Measurements from ENCODE around the gene COX7B.
"Not testable (repeated sequence)": the region's sequence is repeated elsewhere in the genome, so short reads cannot be mapped to it uniquely, and the experiment has no call there.

Gene COX7B

DNA sequence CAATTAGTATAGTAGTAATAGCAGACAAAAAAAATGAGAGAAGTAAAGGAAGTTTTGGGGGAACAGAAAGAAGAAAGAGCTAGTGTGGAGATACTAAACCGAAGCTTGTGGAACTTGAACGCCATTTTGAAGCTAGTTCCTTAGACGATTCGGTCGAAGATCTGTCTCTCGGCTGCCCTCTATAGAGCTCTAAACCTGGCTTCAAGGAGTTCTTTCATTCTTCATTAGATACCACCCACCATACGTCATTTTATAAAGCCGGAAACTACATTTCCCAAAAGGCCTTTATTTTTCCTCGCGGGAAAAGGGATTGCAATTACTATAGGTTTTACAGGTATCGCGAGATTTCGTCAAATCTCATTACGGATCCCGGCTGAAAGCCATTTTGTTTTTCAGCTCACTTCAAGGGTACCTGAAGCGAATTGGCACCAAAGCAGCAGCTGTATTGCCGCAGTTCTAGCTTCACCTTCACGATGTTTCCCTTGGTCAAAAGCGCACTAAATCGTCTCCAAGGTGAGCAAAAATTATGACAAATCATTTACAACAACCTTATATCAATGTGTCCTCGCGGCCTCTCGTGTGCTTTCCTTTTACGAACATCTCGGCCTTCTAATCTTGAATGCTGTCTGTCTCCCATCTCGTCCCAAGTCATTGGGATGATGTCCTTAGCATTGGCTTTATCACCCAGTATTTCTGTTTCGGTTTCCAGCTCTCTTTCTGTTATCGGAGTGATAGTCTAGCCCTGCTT lies at the start of gene COX7B:
Gene COX7B, plus strand, starts transcription at position 388 of the 748 bp plus-strand sequence. Its CDS starts 86 bp downstream, at position 474.
- peak; percentile 26 for DNase-seq (ENCODE audit: low read depth)

GRCh38 chrX:77875372-77875771 lies 23.9 kb upstream of the COX7B start:
- DNase-seq (ENCODE audit: low read depth), result no peak

DNA sequence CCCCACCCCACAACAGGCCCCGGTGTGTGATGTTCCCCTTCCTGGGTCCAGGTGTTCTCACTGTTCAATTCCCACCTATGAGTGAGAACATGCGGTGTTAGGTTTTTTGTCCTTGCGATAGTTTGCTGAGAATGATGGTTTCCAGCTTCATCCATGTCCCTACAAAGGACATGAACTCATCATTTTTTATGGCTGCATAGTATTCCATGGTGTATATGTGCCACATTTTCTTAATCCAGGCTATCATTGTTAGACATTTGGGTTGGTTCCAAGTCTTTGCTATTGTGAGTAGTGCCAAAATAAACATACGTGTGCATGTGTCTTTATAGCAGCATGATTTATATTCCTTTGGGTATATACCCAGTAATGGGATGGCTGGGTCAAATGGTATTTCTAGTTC lies 17.9 kb upstream of the COX7B start:
- not testable (repeated sequence) for DNase-seq (ENCODE audit: low read depth)

GRCh38 chrX:77892887-77893286 lies 6.4 kb upstream of the COX7B start:
- no peak for DNase-seq (ENCODE audit: low read depth)

DNA sequence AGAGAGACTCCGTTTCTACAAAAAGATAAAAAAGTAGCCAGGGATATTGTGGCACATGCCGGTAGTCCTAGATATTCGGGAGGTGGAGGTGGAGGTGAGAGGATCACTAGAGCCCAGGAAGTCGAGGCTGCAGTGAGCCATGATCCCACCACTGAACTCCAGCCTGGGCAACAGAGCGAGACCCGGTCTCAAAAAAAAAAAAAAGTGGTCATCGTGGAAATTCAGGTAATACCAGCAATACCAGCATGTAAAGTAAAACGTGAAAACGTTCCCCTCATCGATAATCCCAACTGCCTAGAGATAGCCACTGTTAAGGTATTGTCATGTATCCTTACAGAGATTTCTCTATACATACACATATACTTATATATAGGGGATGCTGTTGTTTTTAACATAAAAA lies 5.6 kb upstream of the COX7B start:
- DNase-seq (ENCODE audit: low read depth), result no peak

- peak; percentile 74 for DNase-seq (ENCODE audit: low read depth)
Measured at GRCh38 chrX:77894921-77895886, 4.1 kb upstream of the COX7B start, which contains the start of gene MAGT1. MAGT1 (minus strand) TSS chrX:77895435; CDS start chrX:77895410, 25 bp downstream.

- no peak for DNase-seq (ENCODE audit: low read depth)
Measured at GRCh38 chrX:77900688-77901087, 1.4 kb downstream of the COX7B start.

DNA sequence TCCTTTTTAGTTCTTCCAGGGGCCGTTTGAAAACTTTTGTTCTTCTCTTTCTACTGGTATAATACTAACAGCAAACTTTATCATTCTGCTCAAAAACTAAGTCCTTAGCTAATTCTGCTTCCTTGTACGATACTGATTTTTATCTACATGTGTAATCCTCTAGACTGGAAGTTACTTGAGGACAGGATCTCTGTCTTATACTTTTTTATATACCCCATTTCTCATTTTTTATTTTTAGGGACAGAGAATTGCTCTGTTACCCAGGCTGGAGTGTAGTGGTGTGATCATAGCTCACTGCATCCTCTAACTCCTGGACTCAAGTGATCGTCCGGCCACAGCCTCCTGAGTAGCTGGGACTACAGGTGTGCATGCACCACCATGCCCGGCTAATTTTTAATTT lies 2.2 kb downstream of the COX7B start:
- DNase-seq (ENCODE audit: low read depth), result no peak

DNA sequence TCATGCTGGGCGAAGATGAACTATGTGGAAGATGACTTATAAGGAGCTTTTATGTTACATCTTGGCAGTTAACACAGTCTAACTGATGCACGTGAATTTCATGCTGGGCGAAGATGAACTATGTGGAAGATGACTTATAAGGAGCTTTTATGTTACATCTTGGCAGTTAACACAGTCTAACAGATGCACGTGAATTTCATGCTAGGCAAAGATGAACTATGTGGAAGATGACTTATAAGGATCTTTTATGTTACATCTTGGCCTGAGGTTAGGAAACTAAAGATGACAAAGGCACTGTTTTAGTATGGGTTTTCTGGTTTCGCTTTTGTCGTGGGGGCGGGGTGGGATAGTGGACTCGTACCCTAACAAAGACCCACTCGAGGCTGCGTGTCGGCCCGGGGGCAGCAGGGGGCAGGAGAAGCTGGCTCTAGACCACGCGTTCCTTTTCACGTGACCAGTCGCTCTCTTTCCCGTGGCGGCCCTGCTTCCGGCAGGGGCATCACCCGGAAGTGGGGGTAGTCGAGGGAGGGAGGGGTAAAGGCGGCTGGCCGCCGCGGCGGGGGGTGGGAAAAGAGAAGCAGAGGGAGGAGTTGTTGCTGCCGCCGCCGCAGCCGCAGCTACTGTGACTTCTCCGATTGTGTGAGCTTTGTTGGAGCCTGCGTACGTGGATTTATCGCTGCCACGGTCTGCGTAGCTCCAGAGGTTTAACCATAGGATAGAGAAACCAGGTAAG lies 11.0 kb downstream of the COX7B start, which contains the start of gene ATP7A:
Gene ATP7A, plus strand, starts transcription at position 586 of the 733 bp plus-strand sequence. CDS start 60,949 bp downstream, outside the sequence.
- DNase-seq (ENCODE audit: low read depth), result peak; percentile 83

- DNase-seq (ENCODE audit: low read depth), result no peak
Measured at GRCh38 chrX:77917294-77917933, 18.1 kb downstream of the COX7B start.

DNA sequence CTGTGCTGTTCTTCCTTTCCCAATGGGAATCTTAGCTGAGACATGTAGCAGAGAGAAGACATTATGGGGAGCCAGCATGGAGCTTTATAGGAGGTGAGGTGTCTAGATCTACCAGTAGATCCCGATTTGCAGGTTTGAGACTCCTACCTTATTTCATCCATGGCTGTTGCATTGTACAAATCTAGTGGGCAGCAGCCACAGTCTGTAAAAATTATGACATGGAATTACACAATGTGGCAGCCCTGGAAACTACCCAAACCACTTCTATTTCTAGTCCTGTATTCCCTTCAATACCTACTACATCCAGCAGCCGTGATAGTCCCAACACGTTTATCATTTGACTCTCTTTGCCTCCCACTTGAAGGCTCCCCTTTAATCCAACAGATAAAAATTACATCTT lies 19.3 kb downstream of the COX7B start:
- DNase-seq (ENCODE audit: low read depth), result no peak

DNA sequence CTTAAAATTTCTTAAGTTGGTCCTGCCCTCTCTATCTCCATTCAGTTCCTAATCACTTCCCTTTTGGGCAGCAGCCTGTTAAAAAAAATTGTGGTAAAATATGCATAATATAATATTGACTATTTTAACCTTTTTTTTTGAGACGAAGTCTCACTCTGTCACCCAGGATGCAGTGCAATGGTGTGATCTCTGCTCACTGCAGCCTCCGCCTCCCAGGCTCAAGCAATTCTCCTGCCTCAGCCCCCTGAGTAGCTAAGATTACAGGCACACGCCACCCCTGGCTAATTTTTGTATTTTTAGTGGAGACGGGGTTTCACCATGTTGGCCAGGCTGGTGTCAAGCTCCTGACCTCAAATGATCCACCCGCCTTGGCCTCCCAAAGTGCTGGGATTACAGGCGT lies 20.1 kb downstream of the COX7B start:
- not testable (repeated sequence) for DNase-seq (ENCODE audit: low read depth)

DNA sequence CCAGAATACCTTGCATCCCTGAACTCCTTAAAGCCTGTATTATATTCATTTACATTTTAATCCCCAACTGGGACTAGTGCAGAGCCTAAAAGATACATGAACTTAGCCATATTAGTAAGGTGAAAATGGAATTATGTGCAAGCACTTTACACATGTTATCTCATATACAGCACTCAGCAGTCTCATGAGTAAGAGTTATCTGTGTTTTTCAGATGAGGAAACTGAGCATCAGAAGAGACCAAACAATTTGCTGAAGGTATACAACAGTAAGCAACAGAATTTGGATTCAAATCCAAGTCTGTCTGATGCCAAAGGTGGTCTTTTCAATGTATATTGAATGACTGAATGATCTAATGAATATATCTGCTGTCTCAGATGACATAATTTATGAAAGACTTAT lies 23.5 kb downstream of the COX7B start:
- DNase-seq (ENCODE audit: low read depth), result no peak

GRCh38 chrX:77924320-77924859 lies 25.1 kb downstream of the COX7B start:
- DNase-seq (ENCODE audit: low read depth), result no peak

GRCh38 chrX:77925764-77926163 lies 26.5 kb downstream of the COX7B start:
- no peak for DNase-seq (ENCODE audit: low read depth)

- DNase-seq (ENCODE audit: low read depth), result no peak
Measured at GRCh38 chrX:77930581-77930980, 31.3 kb downstream of the COX7B start.

GRCh38 chrX:77935886-77936285 lies 36.6 kb downstream of the COX7B start:
- no peak for DNase-seq (ENCODE audit: low read depth)

DNA sequence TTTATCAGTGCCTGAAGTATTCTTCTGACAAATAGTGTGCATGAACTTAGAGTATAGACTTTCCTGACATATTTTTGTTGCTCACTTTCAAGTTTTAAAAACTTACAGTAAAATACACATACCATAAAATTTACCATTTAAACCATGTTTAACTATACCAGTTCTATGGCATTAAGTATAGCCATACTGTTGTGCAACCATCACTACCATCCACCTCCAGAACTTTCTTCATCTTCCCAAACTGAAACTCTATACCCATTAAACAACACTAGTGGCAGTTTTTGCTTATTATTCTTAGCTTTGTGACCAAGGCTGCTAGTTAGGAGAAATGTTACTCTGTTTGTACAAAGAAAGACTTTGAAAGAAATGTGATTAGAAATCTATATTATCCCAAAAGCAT lies 37.0 kb downstream of the COX7B start:
- DNase-seq (ENCODE audit: low read depth), result no peak

- DNase-seq (ENCODE audit: low read depth), result no peak
Measured at GRCh38 chrX:77937291-77937690, 38.0 kb downstream of the COX7B start.

DNA sequence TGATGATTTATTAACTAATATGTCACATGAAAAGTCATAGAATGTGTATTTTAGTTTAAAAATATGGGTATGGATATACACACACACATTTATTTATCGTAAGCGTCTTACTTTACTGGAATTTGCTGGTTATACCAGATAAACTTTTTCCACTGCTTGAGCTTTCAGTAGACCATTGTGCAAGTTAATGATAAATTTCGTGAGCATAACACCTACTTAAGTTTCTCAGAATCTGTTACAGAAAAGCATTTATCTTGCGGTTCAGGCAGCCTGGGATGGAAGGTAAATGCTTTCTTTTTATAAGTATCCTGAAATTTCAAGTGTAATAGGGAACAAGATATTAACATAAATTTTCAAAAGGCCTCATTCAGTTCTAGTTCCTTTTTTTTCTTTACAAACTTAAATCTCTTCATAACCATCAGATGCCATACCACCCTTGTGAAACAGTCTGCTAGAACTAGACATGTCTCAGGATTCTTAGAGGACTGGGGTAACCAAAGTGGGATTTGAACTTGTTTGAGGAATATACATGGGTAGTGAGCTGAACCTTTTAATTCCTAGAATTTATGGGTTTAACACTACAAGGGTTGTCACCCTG lies 38.9 kb downstream of the COX7B start:
- DNase-seq (ENCODE audit: low read depth), result no peak

DNA sequence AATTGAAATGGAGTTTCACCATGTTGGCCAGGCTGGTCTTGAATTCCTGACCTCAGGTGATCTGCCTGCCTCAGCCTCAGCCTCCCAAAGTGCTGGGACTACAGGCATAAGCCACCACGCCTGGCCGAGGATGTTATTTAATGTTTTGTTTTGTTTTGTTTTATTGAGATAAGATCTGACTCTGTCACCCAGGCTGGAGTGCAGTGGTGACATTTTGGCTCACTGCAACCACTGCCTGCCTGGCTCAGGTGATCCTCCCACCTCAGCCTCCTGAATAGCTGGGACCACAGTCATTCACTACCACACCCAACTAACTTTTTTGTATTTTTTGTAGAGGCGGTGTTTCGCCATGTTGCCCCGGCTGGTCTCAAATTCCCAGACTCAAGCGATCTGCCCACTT lies 45.8 kb downstream of the COX7B start:
- not testable (repeated sequence) for DNase-seq (ENCODE audit: low read depth)
